Measurements from ENCODE around the gene IKZF1. TPM values are rescaled to one million over a fixed set of nuclear protein-coding genes. Genes with fewer than 3 reads are reported as not detected.

The IKZF1 gene
- total RNA-seq (2014; rRNA removed; shearing (Covaris generic)): not detected in 2 replicates
- polyA plus RNA-seq (2015; cell fraction: cytosol; rRNA removed): not detected in 2 replicates
- polyA plus RNA-seq (2015; cell fraction: nucleus; rRNA removed): not detected in 2 replicates

DNA sequence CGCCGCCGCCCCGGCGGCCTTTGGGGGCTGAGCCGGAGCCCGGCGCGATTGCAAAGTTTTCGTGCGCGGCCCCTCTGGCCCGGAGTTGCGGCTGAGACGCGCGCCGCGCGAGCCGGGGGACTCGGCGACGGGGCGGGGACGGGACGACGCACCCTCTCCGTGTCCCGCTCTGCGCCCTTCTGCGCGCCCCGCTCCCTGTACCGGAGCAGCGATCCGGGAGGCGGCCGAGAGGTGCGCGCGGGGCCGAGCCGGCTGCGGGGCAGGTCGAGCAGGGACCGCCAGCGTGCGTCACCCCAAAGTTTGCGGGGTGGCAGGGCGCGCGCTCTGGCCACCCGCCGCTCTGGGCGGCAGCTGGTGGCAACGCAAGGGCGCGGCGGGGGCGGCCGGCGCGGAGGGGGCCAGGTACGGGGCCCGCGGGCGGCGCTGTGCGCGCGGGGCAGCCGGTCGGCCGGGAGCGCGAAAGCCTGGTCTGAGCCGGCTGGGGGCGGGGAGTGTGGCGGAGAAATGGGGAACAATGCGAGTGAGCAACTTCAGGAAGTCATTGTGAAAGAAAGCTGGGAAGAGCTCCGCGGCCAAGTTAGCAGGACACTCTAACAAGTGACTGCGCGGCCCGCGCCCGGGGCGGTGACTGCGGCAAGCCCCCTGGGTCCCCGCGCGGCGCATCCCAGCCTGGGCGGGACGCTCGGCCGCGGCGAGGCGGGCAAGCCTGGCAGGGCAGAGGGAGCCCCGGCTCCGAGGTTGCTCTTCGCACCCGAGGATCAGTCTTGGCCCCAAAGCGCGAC lies at the start of gene IKZF1:
IKZF1 (plus strand) TSS at position 588 of the 782 bp plus-strand sequence. CDS start 14,346 bp downstream, outside the sequence.
- DNase-seq (ENCODE audit: low read depth, low spot score): no peak
- in situ Hi-C loops (cut with HindIII; ENCODE audit: low pct_unique_long_range_greater_than_20kb, low sequenced_read_pairs): no loop called here

DNA sequence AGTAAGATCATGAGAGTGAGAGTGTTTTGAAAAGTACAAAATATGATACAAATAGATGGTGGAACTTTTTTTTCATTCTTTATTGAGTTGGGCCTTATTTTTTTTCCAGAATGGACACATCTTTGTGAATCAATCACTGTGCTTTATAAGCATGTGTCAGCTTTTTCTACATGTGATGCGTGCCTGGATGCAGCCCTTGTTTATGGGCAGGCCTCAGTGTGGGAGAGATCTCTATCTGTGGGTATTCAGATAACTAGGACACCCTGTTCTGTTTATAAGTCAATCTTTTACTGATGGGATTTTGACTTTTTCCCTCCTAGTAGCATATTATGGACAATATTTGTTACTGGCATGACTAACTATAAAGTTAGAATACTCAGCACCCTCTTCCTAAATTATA lies 42.9 kb upstream of the IKZF1 start:
- no peak for DNase-seq (ENCODE audit: low read depth, low spot score)
- in situ Hi-C loops (cut with HindIII; ENCODE audit: low pct_unique_long_range_greater_than_20kb, low sequenced_read_pairs): no loop called here

DNA sequence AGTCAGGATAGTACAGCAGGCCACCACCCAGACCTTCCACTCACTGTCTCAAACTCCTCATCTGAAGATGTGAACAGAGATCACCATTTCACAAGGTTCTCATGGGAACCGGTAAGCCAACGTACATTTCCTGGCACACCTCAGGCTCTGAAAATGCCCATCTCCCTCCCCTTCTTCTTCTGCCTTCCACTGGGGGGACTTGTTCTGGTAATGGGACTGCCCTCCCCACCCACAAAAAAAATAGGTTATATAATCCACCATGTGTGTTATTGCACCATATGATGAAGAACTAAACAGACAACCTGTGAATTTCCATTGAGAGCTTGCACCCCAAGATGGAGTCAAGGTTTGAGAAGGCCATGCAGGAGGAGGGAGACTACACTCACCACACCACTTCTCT lies 42.1 kb upstream of the IKZF1 start:
- in situ Hi-C loops (cut with HindIII; ENCODE audit: low pct_unique_long_range_greater_than_20kb, low sequenced_read_pairs): no loop called here

DNA sequence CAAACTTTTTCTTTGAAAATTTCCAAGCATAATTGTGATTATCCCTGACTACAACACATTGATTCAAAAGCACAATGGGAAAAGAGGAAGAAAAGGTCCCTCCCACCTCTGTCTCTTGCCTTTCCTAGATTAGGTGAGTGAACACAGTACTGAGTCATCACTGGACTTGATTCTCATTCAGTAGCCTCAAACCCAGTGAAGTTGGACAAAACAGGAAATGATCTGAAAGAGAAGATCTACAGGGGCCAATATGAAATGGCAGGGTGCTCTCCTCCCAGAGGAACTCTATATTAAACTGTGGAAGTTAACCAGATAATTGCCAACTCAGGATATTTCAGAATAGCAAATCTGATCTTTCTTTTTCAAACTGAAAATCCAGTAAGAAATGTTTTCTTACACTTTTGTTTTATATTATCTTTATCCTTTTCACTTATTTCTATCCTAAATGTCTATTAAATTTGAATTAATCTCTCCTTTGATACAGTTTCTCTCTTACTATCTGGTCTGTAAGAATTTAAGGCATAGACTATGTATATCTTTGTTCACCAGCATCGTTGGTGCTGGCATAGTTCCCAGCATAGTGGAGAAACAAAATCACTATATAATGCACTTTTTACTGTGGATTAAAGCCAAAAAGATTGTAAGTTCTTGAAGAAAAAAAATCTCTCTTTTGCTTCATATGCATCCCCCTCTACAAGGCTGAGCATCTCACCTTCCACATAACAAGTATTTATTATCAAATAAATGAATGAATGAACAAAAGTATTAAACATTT lies 41.4 kb upstream of the IKZF1 start:
- DNase-seq (ENCODE audit: low read depth, low spot score): no peak
- in situ Hi-C loops (cut with HindIII; ENCODE audit: low pct_unique_long_range_greater_than_20kb, low sequenced_read_pairs): no loop called here

More for the DNA sequence above, 42.1 kb upstream of the IKZF1 start:
- DNase-seq (ENCODE audit: low read depth, low spot score): no peak

DNA sequence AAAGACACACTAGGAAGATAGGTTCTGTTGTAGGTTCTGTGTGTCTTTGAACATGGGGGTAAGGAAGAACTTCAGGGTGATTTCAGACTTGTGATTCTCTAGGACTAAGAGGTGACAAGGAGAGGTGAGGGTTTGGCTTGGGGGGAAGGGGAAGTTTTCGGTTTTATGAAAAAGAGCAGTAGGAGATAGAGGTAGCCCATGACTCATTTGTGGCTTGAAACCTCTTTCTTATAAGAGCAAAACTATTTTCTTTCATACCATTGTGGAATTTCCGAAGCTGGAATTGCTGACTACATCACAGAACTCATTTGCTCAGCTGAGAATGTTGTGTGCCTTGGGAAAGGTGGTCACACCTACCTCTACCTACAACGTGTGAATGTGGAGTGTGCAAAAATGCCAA lies 39.6 kb upstream of the IKZF1 start:
- DNase-seq (ENCODE audit: low read depth, low spot score): no peak
- in situ Hi-C loops (cut with HindIII; ENCODE audit: low pct_unique_long_range_greater_than_20kb, low sequenced_read_pairs): no loop called here

DNA sequence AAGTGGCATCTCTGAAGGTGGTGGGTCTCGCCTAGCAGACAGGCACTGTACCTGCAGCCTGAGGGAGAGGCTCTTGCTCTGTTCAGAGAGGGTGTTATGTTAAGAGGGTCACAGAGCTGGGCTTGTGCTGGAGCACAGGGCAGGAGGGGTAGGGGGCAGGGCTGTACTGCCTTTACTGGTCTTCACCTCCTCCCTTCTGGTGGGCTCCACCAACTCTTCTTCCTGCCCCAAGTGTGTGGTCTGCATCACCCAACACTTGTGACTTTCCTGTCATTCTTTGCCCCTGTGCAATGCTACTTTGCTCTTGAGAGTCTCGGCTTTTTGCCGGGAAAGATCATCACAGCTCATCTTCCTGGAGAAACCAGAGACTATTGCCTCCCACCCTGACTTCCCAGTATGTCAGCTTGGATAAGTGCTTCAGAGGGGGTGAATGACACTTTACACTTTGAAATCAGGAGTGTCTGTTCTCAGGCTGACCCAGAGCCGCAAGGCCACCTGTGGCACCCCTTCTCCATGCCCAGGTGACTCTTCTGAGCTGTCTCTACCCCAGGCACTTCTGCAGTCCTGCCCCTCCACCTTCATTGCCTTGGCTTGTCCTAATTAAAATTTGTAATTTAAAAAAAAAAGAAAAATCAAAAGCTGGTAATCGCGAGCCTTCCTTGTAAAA lies 38.4 kb upstream of the IKZF1 start:
- in situ Hi-C loops (cut with HindIII; ENCODE audit: low pct_unique_long_range_greater_than_20kb, low sequenced_read_pairs): no loop called here
- DNase-seq (ENCODE audit: low read depth, low spot score): no peak

DNA sequence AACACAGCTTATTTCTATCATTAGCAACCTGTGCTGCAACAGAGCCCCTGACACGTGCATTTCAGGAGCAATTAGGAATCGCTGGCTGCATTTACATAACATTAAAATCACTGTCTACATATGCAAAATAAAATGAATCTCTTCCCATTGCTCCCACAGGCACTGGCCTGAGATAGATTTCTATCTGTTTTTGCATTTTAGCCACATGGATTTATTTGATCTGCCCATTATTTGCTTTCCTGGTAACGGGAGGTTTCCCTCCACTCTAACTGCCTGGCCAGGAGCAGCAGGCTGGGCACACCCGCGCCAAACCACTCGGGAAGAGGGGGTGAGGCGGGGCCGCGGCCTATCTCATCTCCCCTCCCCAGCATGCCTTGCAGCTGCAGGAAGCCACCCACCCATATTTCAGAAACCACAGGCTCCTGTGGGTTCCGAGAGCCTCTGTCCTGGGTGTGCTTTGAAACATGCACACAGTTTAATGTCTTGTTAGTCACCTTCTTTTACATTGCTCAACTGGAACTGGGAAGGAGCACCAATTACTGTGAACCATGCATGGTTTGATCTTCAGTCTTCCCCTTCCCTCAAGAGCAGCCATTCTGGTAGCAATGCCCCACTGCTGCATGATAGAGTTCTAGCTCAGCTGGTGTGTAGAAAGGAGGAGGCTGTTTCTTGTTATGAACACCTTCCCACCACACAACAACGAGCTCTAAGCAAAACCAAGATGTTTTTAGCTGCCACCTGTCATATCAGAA lies 37.7 kb upstream of the IKZF1 start:
- DNase-seq (ENCODE audit: low read depth, low spot score): no peak

DNA sequence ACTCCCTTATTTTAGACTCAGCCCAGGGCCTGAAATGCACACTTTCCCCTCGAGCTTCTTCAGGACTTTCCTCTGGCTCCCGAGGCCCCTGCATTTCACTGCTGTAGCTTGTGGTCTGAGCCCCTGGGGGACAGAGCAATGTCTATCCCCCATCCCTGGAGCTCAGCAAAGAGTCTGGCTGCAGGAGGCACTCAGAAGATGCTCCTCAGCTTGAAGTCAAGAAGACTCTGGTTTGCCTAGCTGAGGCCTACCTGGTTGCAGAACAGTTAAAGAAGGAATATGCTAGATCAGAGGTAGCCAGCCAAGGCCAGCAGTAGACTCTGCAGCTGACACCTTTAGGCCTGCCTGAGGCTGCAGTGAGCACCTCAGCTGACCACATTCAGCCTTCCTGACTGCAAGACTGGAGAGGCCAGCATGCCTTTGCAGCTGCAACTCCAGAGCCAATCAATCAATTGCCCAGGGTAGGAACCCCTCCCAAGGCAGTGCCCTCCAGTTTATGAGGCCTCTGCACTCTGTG lies 36.9 kb upstream of the IKZF1 start:
- in situ Hi-C loops (cut with HindIII; ENCODE audit: low pct_unique_long_range_greater_than_20kb, low sequenced_read_pairs): no loop called here
- no peak for DNase-seq (ENCODE audit: low read depth, low spot score)

More for the DNA sequence above, 37.7 kb upstream of the IKZF1 start:
- in situ Hi-C loops (cut with HindIII; ENCODE audit: low pct_unique_long_range_greater_than_20kb, low sequenced_read_pairs): no loop called here

DNA sequence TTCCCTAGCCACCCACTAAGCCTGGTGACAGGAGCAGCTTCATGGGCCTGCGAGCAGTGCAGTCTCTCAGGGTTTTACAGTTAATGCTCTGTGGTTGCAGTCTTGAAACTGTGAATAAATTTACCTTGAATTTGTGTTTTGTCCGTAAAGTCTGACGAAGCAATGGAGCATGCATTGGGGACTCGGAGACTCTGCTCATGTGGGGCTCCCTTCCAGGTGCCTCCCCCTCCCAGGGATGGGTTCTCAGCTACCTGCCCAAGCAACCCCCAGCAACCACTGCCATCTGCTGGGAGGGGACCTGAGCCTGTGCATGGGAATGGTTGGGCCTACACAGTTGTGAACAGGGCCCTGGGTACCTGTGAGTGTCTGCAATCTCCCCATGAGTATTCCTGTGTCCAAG lies 36.3 kb upstream of the IKZF1 start:
- in situ Hi-C loops (cut with HindIII; ENCODE audit: low pct_unique_long_range_greater_than_20kb, low sequenced_read_pairs): no loop called here
- no peak for DNase-seq (ENCODE audit: low read depth, low spot score)

DNA sequence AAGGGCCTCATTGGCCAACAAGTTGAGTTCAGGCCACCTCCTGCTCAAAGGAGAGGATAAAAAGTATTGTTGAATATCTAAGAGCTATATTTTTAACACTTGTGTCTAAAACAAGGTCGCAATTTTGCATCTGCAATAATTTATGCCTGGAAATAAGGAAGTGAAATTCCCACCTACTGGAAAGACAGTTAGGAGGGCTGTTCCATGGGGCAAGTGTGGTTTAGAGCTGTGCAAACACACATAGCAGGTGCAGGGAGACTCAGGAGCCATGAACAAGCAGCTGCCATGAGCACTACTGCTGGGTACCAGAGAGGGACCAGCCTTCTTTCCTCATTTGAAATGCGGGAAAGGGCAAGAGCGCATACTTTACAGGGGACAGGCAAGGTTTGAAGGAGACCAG lies 35.5 kb upstream of the IKZF1 start:
- DNase-seq (ENCODE audit: low read depth, low spot score): no peak
- in situ Hi-C loops (cut with HindIII; ENCODE audit: low pct_unique_long_range_greater_than_20kb, low sequenced_read_pairs): no loop called here

DNA sequence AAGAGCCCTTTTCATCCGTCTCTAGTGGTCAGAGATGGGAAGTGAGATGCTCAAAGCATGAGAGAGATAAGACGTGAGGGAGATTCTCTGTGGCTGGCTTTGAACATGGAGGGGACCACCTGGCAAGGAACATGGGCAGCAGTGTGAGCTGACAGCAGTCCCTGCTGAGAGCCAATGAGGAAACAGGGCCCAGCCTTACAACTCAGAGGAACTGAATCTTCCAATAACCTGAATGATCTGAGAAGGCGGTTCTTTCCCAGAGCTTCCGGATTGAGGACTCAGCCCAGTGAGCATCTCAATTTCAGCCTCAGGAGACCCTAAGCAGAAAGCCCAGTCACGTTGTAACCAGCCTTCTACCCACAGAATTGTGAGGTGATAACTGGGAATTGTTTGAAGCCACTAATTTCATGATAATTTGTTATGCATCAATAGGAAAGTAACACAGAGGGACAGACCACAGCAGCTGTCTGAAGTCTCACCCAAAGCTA lies 33.9 kb upstream of the IKZF1 start:
- in situ Hi-C loops (cut with HindIII; ENCODE audit: low pct_unique_long_range_greater_than_20kb, low sequenced_read_pairs): no loop called here
- no peak for DNase-seq (ENCODE audit: low read depth, low spot score)

DNA sequence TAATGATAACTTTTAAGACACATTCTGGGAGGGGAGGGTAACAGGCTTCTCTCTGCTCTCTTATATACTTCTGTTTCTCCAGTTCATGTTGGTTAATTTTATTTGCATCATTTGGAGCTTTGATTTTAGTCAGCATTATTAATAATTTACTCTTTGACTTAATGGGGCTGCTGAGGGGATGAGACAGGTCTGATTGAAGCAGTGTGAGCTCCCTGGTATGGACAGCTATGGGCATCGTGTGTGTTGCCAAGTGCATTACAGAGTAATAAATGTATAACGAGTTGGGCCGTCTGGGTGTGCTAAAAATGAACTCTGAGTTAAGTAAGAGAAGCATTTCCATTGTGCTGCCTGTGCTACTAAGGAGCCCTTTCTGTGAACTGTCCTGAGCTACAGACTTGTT lies 31.7 kb upstream of the IKZF1 start:
- in situ Hi-C loops (cut with HindIII; ENCODE audit: low pct_unique_long_range_greater_than_20kb, low sequenced_read_pairs): no loop called here
- no peak for DNase-seq (ENCODE audit: low read depth, low spot score)

DNA sequence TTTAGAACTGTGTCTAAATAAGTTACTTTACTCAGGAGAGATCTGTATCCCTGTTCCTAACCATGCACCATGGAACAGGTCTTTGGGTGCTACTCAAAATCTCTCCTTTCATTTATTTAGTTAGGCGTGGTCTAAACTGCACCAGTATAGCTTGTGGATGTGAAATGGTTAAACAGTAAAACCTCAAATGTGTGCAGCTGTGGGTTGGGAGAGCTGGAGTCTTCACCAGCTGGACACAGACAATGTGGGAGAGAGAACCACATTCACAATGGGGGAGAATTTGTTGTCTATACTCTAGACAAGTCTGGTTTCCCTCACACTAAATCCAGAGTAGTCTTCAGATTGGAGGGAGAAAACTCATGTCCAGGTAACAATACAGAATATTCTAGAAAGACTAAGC lies 31.2 kb upstream of the IKZF1 start:
- DNase-seq (ENCODE audit: low read depth, low spot score): no peak
- in situ Hi-C loops (cut with HindIII; ENCODE audit: low pct_unique_long_range_greater_than_20kb, low sequenced_read_pairs): no loop called here

DNA sequence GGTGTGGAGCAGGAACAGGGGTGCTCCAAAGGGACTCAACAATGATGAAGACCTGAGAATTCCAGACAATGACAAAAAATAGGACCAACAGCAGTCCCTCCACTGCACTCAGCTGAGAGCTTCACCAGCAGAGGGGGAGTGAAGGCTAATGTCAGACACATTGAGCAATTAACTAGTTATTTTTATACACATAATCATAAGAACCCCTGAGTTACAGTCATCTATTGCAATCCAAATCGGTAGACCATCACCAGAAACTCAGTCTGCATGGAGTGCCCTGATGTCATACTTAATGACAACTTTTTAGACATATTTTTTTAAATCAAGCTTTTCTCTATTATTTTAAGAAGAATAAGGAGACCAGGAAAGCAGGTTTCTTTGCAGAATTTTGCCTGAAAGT lies 30.6 kb upstream of the IKZF1 start:
- no peak for DNase-seq (ENCODE audit: low read depth, low spot score)
- in situ Hi-C loops (cut with HindIII; ENCODE audit: low pct_unique_long_range_greater_than_20kb, low sequenced_read_pairs): no loop called here

DNA sequence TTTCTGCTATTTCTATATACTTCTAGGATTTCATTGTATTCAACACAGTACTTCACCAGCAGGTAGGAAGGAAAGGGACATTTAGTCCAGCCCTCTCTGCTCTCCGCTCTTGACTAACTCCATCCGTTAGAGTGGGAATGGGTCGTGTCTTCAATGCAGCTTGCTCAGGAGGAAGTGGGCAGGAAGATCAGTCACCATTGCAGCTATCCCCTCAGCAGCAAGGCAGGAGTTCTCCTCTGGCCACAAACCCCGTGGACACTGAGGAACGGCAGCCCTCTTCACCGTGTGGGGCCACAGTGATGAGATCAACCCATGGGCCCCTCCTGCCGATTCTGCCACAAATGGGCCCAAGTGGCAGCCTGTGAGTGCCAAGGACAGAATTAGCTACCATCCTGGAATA lies 30.2 kb upstream of the IKZF1 start:
- DNase-seq (ENCODE audit: low read depth, low spot score): no peak
- in situ Hi-C loops (cut with HindIII; ENCODE audit: low pct_unique_long_range_greater_than_20kb, low sequenced_read_pairs): no loop called here

DNA sequence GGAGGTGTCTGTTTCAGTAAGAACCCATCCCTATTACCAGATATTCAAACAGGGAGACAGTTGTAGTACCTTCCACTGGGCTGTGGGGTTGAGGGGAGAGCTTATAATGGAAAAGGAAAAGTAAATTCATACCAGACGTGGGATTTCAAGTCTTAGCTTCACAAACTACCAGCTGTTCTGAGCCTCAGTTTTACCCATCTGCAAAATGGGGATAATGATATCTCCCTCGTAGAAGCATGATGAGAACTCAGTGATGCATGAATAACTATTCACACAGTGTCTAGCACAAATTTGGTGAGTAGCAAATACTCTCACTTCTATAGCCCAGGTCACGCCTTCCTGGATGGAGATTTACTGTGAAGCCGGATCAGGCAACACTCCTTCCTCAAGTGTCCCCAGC lies 29.1 kb upstream of the IKZF1 start:
- DNase-seq (ENCODE audit: low read depth, low spot score): no peak
- in situ Hi-C loops (cut with HindIII; ENCODE audit: low pct_unique_long_range_greater_than_20kb, low sequenced_read_pairs): no loop called here

DNA sequence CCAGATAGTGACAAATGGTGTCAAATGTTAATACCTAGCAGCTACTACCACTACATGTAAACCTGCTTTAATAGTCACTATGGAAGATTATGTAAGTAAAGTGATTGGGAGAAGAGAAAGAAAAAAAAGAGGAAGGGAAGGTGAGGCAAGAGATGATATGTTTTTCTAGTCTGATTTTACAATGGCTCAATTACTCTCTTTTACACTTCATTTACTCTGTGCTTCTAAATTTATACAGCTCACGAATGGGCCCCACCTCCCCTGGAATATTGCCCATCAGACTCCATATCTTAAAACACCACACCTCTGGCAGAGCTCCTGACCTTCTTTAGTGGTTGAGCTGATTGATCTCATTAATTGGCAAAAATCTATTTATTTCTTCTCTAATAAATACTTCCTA lies 28.0 kb upstream of the IKZF1 start:
- in situ Hi-C loops (cut with HindIII; ENCODE audit: low pct_unique_long_range_greater_than_20kb, low sequenced_read_pairs): no loop called here
- DNase-seq (ENCODE audit: low read depth, low spot score): no peak

Measured in SK-MEL-5 (cell line).